ENCODE data around the gene SLC18B1.
"Not testable (repeated sequence)": the region's sequence is repeated elsewhere in the genome, so short reads cannot be mapped to it uniquely, and the experiment has no call there.

SLC18B1 gene

GRCh38 chr6:132800656-132801055, 2.2 kb upstream of the SLC18B1 start:
- Histone ChIP-seq H3K27me3 (ENCODE audit: control insufficient read depth, insufficient read depth, low read length, poor library complexity, severe bottlenecking) (peaks cover 7% of the 10 kb centered on the region), H3K27ac (ENCODE audit: insufficient read depth, low read depth, low read length, poor library complexity, severe bottlenecking) (no peak overlapping the region), H3K4me1 (ENCODE audit: control insufficient read depth, insufficient read depth, low read length) (no peaks in the 10 kb centered on the region), H3K4me3 (ENCODE audit: insufficient read depth, low read depth, low read length) (no peak overlapping the region), H3K9me3 (ENCODE audit: control insufficient read depth, low read length) (no peaks in the 10 kb centered on the region), H3K36me3 (ENCODE audit: control insufficient read depth, insufficient read depth, low read length) (no peaks in the 10 kb centered on the region)
- 82 to 87% methylated on average over 1 of the region's 1 CpG for WGBS, 2 experiments

GRCh38 chr6:132798869-132799538, 567 bp upstream of the SLC18B1 start:
- no peaks in the 10 kb centered on the region for H3K4me1 ChIP-seq (ENCODE audit: control insufficient read depth, insufficient read depth, low read length)
- 31 to 32% methylated on average over 12 to 14 of the region's 15 CpGs for WGBS, 2 experiments
- H3K27ac ChIP-seq (ENCODE audit: insufficient read depth, low read depth, low read length, poor library complexity, severe bottlenecking): no peak overlapping the region
- H3K36me3 ChIP-seq (ENCODE audit: control insufficient read depth, insufficient read depth, low read length): no peaks in the 10 kb centered on the region
- H3K4me3 ChIP-seq (ENCODE audit: insufficient read depth, low read depth, low read length): peak overlapping the region; percentile 65
- peaks cover 7% of the 10 kb centered on the region for H3K27me3 ChIP-seq (ENCODE audit: control insufficient read depth, insufficient read depth, low read length, poor library complexity, severe bottlenecking)
- no peaks in the 10 kb centered on the region for H3K9me3 ChIP-seq (ENCODE audit: control insufficient read depth, low read length)

GRCh38 chr6:132795461-132795860, 3.0 kb downstream of the SLC18B1 start:
- WGBS, 2 experiments: 95 to 98% methylated on average over 1 to 2 of the region's 2 CpGs
- no peak overlapping the region for H3K4me3 ChIP-seq (ENCODE audit: insufficient read depth, low read depth, low read length)
- H3K27ac ChIP-seq (ENCODE audit: insufficient read depth, low read depth, low read length, poor library complexity, severe bottlenecking): no peak overlapping the region
- no peaks in the 10 kb centered on the region for H3K9me3 ChIP-seq (ENCODE audit: control insufficient read depth, low read length)
- no peaks in the 10 kb centered on the region for H3K4me1 ChIP-seq (ENCODE audit: control insufficient read depth, insufficient read depth, low read length)
- H3K27me3 ChIP-seq (ENCODE audit: control insufficient read depth, insufficient read depth, low read length, poor library complexity, severe bottlenecking): peaks cover 7% of the 10 kb centered on the region
- H3K36me3 ChIP-seq (ENCODE audit: control insufficient read depth, insufficient read depth, low read length): no peaks in the 10 kb centered on the region

- Histone ChIP-seq H3K36me3 (ENCODE audit: control insufficient read depth, insufficient read depth, low read length) (no peaks in the 10 kb centered on the region), H3K27ac (ENCODE audit: insufficient read depth, low read depth, low read length, poor library complexity, severe bottlenecking) (no peak overlapping the region), H3K4me3 (ENCODE audit: insufficient read depth, low read depth, low read length) (no peak overlapping the region), H3K4me1 (ENCODE audit: control insufficient read depth, insufficient read depth, low read length) (no peaks in the 10 kb centered on the region), H3K9me3 (ENCODE audit: control insufficient read depth, low read length) (no peaks in the 10 kb centered on the region), H3K27me3 (ENCODE audit: control insufficient read depth, insufficient read depth, low read length, poor library complexity, severe bottlenecking) (no peaks in the 10 kb centered on the region)
- 92% methylated on average over 4 of the region's 5 CpGs for WGBS, 2 experiments
Measured at GRCh38 chr6:132792510-132792909, 5.9 kb downstream of the SLC18B1 start.

GRCh38 chr6:132790450-132790849, 8.0 kb downstream of the SLC18B1 start:
- H3K4me1 ChIP-seq (ENCODE audit: control insufficient read depth, insufficient read depth, low read length): no peaks in the 10 kb centered on the region
- H3K4me3 ChIP-seq (ENCODE audit: insufficient read depth, low read depth, low read length): no peak overlapping the region
- H3K27ac ChIP-seq (ENCODE audit: insufficient read depth, low read depth, low read length, poor library complexity, severe bottlenecking): no peak overlapping the region
- H3K27me3 ChIP-seq (ENCODE audit: control insufficient read depth, insufficient read depth, low read length, poor library complexity, severe bottlenecking): no peaks in the 10 kb centered on the region
- H3K9me3 ChIP-seq (ENCODE audit: control insufficient read depth, low read length): no peaks in the 10 kb centered on the region
- no peaks in the 10 kb centered on the region for H3K36me3 ChIP-seq (ENCODE audit: control insufficient read depth, insufficient read depth, low read length)

GRCh38 chr6:132789396-132789776, 9.1 kb downstream of the SLC18B1 start:
- Histone ChIP-seq H3K27ac (ENCODE audit: insufficient read depth, low read depth, low read length, poor library complexity, severe bottlenecking) (peak overlapping the region; percentile 47), H3K4me1 (ENCODE audit: control insufficient read depth, insufficient read depth, low read length) (no peaks in the 10 kb centered on the region), H3K4me3 (ENCODE audit: insufficient read depth, low read depth, low read length) (no peak overlapping the region), H3K36me3 (ENCODE audit: control insufficient read depth, insufficient read depth, low read length) (no peaks in the 10 kb centered on the region), H3K27me3 (ENCODE audit: control insufficient read depth, insufficient read depth, low read length, poor library complexity, severe bottlenecking) (no peaks in the 10 kb centered on the region), H3K9me3 (ENCODE audit: control insufficient read depth, low read length) (no peaks in the 10 kb centered on the region)
- WGBS, 2 experiments: 90 to 92% methylated on average over 4 of the region's 4 CpGs

GRCh38 chr6:132788658-132789395, 9.6 kb downstream of the SLC18B1 start:
- WGBS, 2 experiments: 89 to 93% methylated on average over 5 to 6 of the region's 6 CpGs
- H3K4me1 ChIP-seq (ENCODE audit: control insufficient read depth, insufficient read depth, low read length): no peaks in the 10 kb centered on the region
- no peak overlapping the region for H3K4me3 ChIP-seq (ENCODE audit: insufficient read depth, low read depth, low read length)
- no peaks in the 10 kb centered on the region for H3K9me3 ChIP-seq (ENCODE audit: control insufficient read depth, low read length)
- H3K36me3 ChIP-seq (ENCODE audit: control insufficient read depth, insufficient read depth, low read length): no peaks in the 10 kb centered on the region
- no peaks in the 10 kb centered on the region for H3K27me3 ChIP-seq (ENCODE audit: control insufficient read depth, insufficient read depth, low read length, poor library complexity, severe bottlenecking)
- peak overlapping the region; percentile 47 for H3K27ac ChIP-seq (ENCODE audit: insufficient read depth, low read depth, low read length, poor library complexity, severe bottlenecking)

- 97% methylated on average over 6 of the region's 7 CpGs for WGBS, 2 experiments
- no peaks in the 10 kb centered on the region for H3K4me1 ChIP-seq (ENCODE audit: control insufficient read depth, insufficient read depth, low read length)
- H3K27ac ChIP-seq (ENCODE audit: insufficient read depth, low read depth, low read length, poor library complexity, severe bottlenecking): no peak overlapping the region
- H3K9me3 ChIP-seq (ENCODE audit: control insufficient read depth, low read length): no peaks in the 10 kb centered on the region
- H3K4me3 ChIP-seq (ENCODE audit: insufficient read depth, low read depth, low read length): no peak overlapping the region
- H3K36me3 ChIP-seq (ENCODE audit: control insufficient read depth, insufficient read depth, low read length): no peaks in the 10 kb centered on the region
- H3K27me3 ChIP-seq (ENCODE audit: control insufficient read depth, insufficient read depth, low read length, poor library complexity, severe bottlenecking): no peaks in the 10 kb centered on the region
Measured at GRCh38 chr6:132785936-132786335, 12.5 kb downstream of the SLC18B1 start.

GRCh38 chr6:132780770-132781371, 17.6 kb downstream of the SLC18B1 start:
- Histone ChIP-seq H3K36me3 (ENCODE audit: control insufficient read depth, insufficient read depth, low read length) (no peaks in the 10 kb centered on the region), H3K27ac (ENCODE audit: insufficient read depth, low read depth, low read length, poor library complexity, severe bottlenecking) (no peak overlapping the region), H3K27me3 (ENCODE audit: control insufficient read depth, insufficient read depth, low read length, poor library complexity, severe bottlenecking) (no peaks in the 10 kb centered on the region), H3K9me3 (ENCODE audit: control insufficient read depth, low read length) (no peaks in the 10 kb centered on the region), H3K4me3 (ENCODE audit: insufficient read depth, low read depth, low read length) (no peak overlapping the region), H3K4me1 (ENCODE audit: control insufficient read depth, insufficient read depth, low read length) (no peaks in the 10 kb centered on the region)
- WGBS, 2 experiments: 77 to 100% methylated on average over 1 of the region's 2 CpGs

GRCh38 chr6:132777881-132778280, 20.6 kb downstream of the SLC18B1 start:
- not testable (repeated sequence) for H3K27ac ChIP-seq (ENCODE audit: insufficient read depth, low read depth, low read length, poor library complexity, severe bottlenecking); H3K4me1 ChIP-seq (ENCODE audit: control insufficient read depth, insufficient read depth, low read length); H3K4me3 ChIP-seq (ENCODE audit: insufficient read depth, low read depth, low read length); H3K27me3 ChIP-seq (ENCODE audit: control insufficient read depth, insufficient read depth, low read length, poor library complexity, severe bottlenecking); H3K36me3 ChIP-seq (ENCODE audit: control insufficient read depth, insufficient read depth, low read length); H3K9me3 ChIP-seq (ENCODE audit: control insufficient read depth, low read length)
- 96% methylated on average over 8 of the region's 8 CpGs for WGBS, 2 experiments
